GM12891 (cell line): ENCODE data around the gene CCNI2.

ENCODE experiments used
- POLR2A ChIP-seq: IDR thresholded peaks from 2 replicates; pipeline ENCODE4 v1.6.1; 2011; ENCODE audit warnings: low read depth, low read length, control low read depth
- POLR2AphosphoS5 ChIP-seq: IDR thresholded peaks from 2 replicates; pipeline ENCODE4 v1.6.1; 2011; ENCODE audit warnings: low read depth, low read length, control low read depth
- POU2F2 ChIP-seq: IDR thresholded peaks from 2 replicates; pipeline ENCODE4 v1.6.1; 2011; ENCODE audit warnings: low read depth, mild to moderate bottlenecking, control low read depth, low read length, moderate library complexity
- SPI1 ChIP-seq: IDR thresholded peaks from 2 replicates; pipeline ENCODE4 v1.6.1; 2011; ENCODE audit warnings: low read depth, low read length, control low read depth
- TAF1 ChIP-seq: IDR thresholded peaks from 2 replicates; pipeline ENCODE4 v1.6.1; 2011; ENCODE audit warnings: low read depth, low read length, control low read depth

DNA sequence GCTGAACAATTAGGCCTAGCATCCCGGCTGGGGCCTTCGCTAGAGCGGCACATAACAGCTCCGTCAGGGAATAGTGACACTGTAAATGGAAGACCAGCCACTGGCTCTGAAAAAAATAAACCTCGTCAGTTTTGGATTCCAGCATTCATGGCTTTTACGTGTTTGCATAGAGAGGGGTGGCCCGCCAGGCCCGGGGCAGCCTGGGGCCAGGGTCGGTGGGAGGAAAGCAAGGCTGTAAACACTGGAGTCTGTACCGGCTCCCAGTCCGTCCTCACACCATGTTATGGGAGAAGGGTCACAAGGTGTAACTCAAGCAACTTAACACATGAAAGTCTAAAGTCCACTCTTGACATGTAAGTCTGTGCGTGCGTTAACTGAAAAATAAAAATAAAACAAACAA is 11.2 kb downstream of the CCNI2 start:
- TF ChIP-seq POLR2A (no peak), POLR2AphosphoS5 (no peak), POU2F2 (no peak), TAF1 (no peak), SPI1 (no peak)
